Trophoblast cell (in vitro differentiated cells and primary cell): ENCODE measurements around the gene JARID2.

ENCODE experiments used
- DNase-seq, 2 donors: peaks; one replicate each; pipeline ENCODE4 v3.0.0-alpha.2; 2016
- H2AFZ ChIP-seq: 2 replicates; pipeline ENCODE4 v1.6.1; 2013; ENCODE audit warnings: low read length, moderate library complexity, mild to moderate bottlenecking; ENCODE audit not compliant: insufficient read depth, poor library complexity
- H2AK5ac ChIP-seq: 2 replicates; pipeline ENCODE4 v1.6.1; 2013; ENCODE audit warnings: mild to moderate bottlenecking, low read length
- H2BK120ac ChIP-seq: 2 replicates; pipeline ENCODE4 v1.6.1; 2013; ENCODE audit warnings: low read length, mild to moderate bottlenecking, moderate library complexity; ENCODE audit not compliant: insufficient read depth, poor library complexity
- H2BK12ac ChIP-seq: 2 replicates; pipeline ENCODE4 v1.6.1; 2013; ENCODE audit warnings: mild to moderate bottlenecking, low read length, moderate library complexity
- H2BK5ac ChIP-seq: 2 replicates; pipeline ENCODE4 v1.6.1; 2013; ENCODE audit warnings: low read length, low read depth, moderate library complexity, mild to moderate bottlenecking; ENCODE audit not compliant: poor library complexity
- H3K14ac ChIP-seq: 2 replicates; pipeline ENCODE4 v1.6.1; 2013; ENCODE audit warnings: mild to moderate bottlenecking, low read length
- H3K18ac ChIP-seq: 2 replicates; pipeline ENCODE4 v1.6.1; 2013; ENCODE audit warnings: mild to moderate bottlenecking, low read length
- H3K23ac ChIP-seq: 2 replicates; pipeline ENCODE4 v1.6.1; 2013; ENCODE audit warnings: low read length
- H3K27ac ChIP-seq: 2 replicates; pipeline ENCODE4 v1.5.1; 2013; ENCODE audit warnings: low read depth, mild to moderate bottlenecking, inconsistent platforms, low read length, moderate library complexity
- H3K27me3 ChIP-seq: 2 replicates; pipeline ENCODE4 v1.6.1; 2013; ENCODE audit warnings: inconsistent platforms, mild to moderate bottlenecking, low read length, moderate library complexity; ENCODE audit not compliant: insufficient read depth
- H3K36me3 ChIP-seq, 2 experiments: 1 replicate in 1 of 2; 2 replicates in 1 of 2; pipeline ENCODE4 v1.6.1; 2013; ENCODE audit warnings: low read length in 2 of 2, mild to moderate bottlenecking in 2 of 2, moderate library complexity in 1 of 2; ENCODE audit not compliant: insufficient read depth in 2 of 2, control insufficient read depth in 1 of 2
- H3K4ac ChIP-seq: 2 replicates; pipeline ENCODE4 v1.6.1; 2013; ENCODE audit warnings: low read depth, mild to moderate bottlenecking, low read length, moderate library complexity
- H3K4me1 ChIP-seq, 2 experiments: 1 replicate in 1 of 2; 2 replicates in 1 of 2; pipeline ENCODE4 v1.6.1; 2013; ENCODE audit warnings: low read length in 2 of 2, mild to moderate bottlenecking in 2 of 2, moderate library complexity in 1 of 2; ENCODE audit not compliant: insufficient read depth in 2 of 2, control insufficient read depth in 1 of 2
- H3K4me2 ChIP-seq: 2 replicates; pipeline ENCODE4 v1.6.1; 2013; ENCODE audit warnings: inconsistent platforms, mild to moderate bottlenecking, low read length, moderate library complexity
- H3K4me3 ChIP-seq: 2 replicates; pipeline ENCODE4 v1.5.1; 2013; ENCODE audit warnings: mild to moderate bottlenecking, low read depth, low read length, inconsistent platforms
- H3K79me1 ChIP-seq: one replicate; pipeline ENCODE4 v1.6.1; 2013; ENCODE audit warnings: low read length
- H3K79me2 ChIP-seq: 2 replicates; pipeline ENCODE4 v1.6.1; 2013; ENCODE audit warnings: low read length, mild to moderate bottlenecking; ENCODE audit not compliant: control insufficient read depth, insufficient read depth, poor library complexity
- H3K9ac ChIP-seq: 2 replicates; pipeline ENCODE4 v1.6.1; 2013; ENCODE audit warnings: mild to moderate bottlenecking, low read length
- H3K9me3 ChIP-seq: 2 replicates; pipeline ENCODE4 v1.6.1; 2013; ENCODE audit warnings: low read depth, mild to moderate bottlenecking, control low read depth, inconsistent platforms, low read length; ENCODE audit not compliant: insufficient read depth
- H4K12ac ChIP-seq: 2 replicates; pipeline ENCODE4 v1.6.1; 2013; ENCODE audit warnings: low read depth, mild to moderate bottlenecking, low read length, moderate library complexity
- H4K8ac ChIP-seq: 2 replicates; pipeline ENCODE4 v1.6.1; 2013; ENCODE audit warnings: low read depth, mild to moderate bottlenecking, low read length, moderate library complexity
- H4K91ac ChIP-seq: one replicate; pipeline ENCODE4 v1.6.1; 2013; ENCODE audit warnings: low read depth, mild to moderate bottlenecking, low read length, moderate library complexity
- WGBS: extraction: QIAGEN DNeasy Blood & Tissue Kit; methylation state at CpG from one replicate; pipeline ENCODE4 v1.1.7; 2013; ENCODE audit warnings: missing lambda C conversion rate; ENCODE audit not compliant: insufficient read length, insufficient coverage; ENCODE audit errors: extremely low coverage; 5-methylcytosine and 5-hydroxymethylcytosine counted together

Gene JARID2

DNA sequence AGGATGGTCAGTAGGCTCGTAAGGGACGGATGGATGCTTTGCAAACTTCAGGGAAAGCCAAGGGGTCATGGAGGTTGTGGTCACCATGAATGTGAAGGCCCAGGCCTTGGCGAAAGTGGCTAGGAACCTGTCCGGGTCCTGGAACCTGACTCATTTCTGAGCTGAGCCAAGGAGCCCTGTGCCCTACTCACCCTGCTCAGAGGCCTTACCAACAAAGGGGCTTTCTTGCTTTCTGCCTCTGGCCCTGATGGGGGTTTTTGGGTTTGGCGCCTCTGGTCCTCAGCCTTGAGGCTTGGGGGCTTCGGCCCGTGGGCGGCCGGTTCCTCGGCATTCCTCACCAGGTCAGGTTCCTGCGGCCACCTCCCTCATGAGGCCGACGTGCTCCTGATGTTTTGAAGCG, 261.9 kb downstream of the JARID2 start:
- Histone ChIP-seq H3K9me3 (peaks cover 2% of the 10 kb centered on the region), H3K9ac (no peak overlapping the region), H3K4me1 (peaks cover 0 to 3% of the 10 kb centered on the region in 2 experiments), H4K12ac (no peak overlapping the region), H4K8ac (no peak overlapping the region), H3K79me2 (no peaks in the 10 kb centered on the region), H2AFZ (no peak overlapping the region), H2BK12ac (no peak overlapping the region), H3K4me2 (no peak overlapping the region), H3K14ac (no peak overlapping the region), H3K23ac (no peak overlapping the region), H2AK5ac (no peak overlapping the region), H4K91ac (no peak overlapping the region), H3K27me3 (no peaks in the 10 kb centered on the region), H3K4me3 (no peak overlapping the region), H3K79me1 (no peaks in the 10 kb centered on the region), H2BK5ac (no peak overlapping the region), H3K36me3 (peaks cover 46 to 52% of the 10 kb centered on the region in 2 experiments), H3K18ac (no peak overlapping the region), H3K4ac (no peak overlapping the region), H3K27ac (no peak overlapping the region), H2BK120ac (no peak overlapping the region)
- no CpG with 5 or more reads among the region's 14 CpGs for WGBS
- peak; percentile 53 to 63 for DNase-seq

DNA sequence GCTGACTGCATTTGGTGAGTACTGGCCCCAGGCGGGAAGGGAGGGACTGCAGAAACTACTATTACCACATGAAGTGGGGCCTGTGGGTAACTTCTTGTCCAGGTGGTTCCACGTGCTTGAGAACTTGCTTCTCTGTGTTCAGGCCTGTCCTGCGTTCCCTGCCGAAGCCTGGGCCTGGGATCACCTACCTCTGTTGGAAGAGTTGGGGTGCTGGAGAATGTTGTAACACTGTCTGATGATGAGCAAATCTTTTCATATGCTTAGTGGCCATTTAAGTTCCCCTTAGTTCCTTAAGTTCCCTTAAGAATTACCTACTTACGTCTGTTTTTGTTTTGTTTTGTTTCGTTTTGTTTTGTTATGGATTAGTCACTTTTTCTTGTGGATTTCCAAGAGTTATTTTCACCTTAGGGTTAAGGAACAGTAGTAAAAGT, 262.6 kb downstream of the JARID2 start:
- H4K12ac ChIP-seq: no peak overlapping the region
- H3K4me1 ChIP-seq: peaks cover 0 to 3% of the 10 kb centered on the region in 2 experiments
- no peak overlapping the region for H2AFZ ChIP-seq
- H3K27ac ChIP-seq: no peak overlapping the region
- no peak overlapping the region for H3K18ac ChIP-seq
- H3K27me3 ChIP-seq: no peaks in the 10 kb centered on the region
- no peak overlapping the region for H3K14ac ChIP-seq
- no peak overlapping the region for H2BK12ac ChIP-seq
- no peak overlapping the region for H3K4ac ChIP-seq
- no peak overlapping the region for H2BK5ac ChIP-seq
- no peak overlapping the region for H4K8ac ChIP-seq
- peaks cover 2% of the 10 kb centered on the region for H3K9me3 ChIP-seq
- H3K79me1 ChIP-seq: no peaks in the 10 kb centered on the region
- H3K79me2 ChIP-seq: no peaks in the 10 kb centered on the region
- H3K23ac ChIP-seq: no peak overlapping the region
- H3K4me3 ChIP-seq: no peak overlapping the region
- no peak overlapping the region for H2BK120ac ChIP-seq
- peak in 1 of 2 donors; percentile 28 for DNase-seq
- peaks cover 53 to 57% of the 10 kb centered on the region in 2 experiments for H3K36me3 ChIP-seq
- H2AK5ac ChIP-seq: no peak overlapping the region
- H3K9ac ChIP-seq: no peak overlapping the region
- no peak overlapping the region for H3K4me2 ChIP-seq
- no CpG with 5 or more reads among the region's 6 CpGs for WGBS
- no peak overlapping the region for H4K91ac ChIP-seq

DNA sequence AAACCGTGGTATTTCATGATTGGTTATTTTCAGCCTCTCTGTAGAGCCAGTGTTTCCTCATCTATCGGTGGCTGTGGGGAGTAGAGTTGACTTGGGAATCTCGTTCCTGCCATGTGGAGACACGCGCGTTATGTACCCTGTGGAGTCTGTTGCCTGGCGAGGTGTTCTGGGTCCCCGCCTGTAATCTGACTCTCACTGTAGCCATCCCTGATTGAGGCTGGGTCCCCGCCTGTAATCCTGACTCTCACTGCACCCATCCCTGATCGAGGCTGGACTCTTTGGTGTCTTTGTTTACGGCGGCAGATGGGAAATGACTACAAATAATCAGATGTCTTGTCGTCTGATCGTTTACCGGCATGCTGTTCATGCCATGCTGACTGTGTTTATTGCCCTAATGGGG, 263.1 kb downstream of the JARID2 start:
- Histone ChIP-seq H2BK5ac (no peak overlapping the region), H4K8ac (no peak overlapping the region), H3K79me1 (no peaks in the 10 kb centered on the region), H3K27ac (no peak overlapping the region), H2AFZ (no peak overlapping the region), H3K4me3 (no peak overlapping the region), H3K4me1 (peaks cover 0 to 3% of the 10 kb centered on the region in 2 experiments), H3K18ac (no peak overlapping the region), H2AK5ac (no peak overlapping the region), H3K4ac (no peak overlapping the region), H4K91ac (no peak overlapping the region), H2BK12ac (no peak overlapping the region), H3K23ac (no peak overlapping the region), H3K9ac (no peak overlapping the region), H3K4me2 (no peak overlapping the region), H3K14ac (no peak overlapping the region), H4K12ac (no peak overlapping the region), H3K36me3 (peaks cover 57 to 61% of the 10 kb centered on the region in 2 experiments), H3K79me2 (no peaks in the 10 kb centered on the region), H2BK120ac (no peak overlapping the region), H3K9me3 (peaks cover 2% of the 10 kb centered on the region), H3K27me3 (no peaks in the 10 kb centered on the region)
- no CpG with 5 or more reads among the region's 15 CpGs for WGBS
- DNase-seq: no peak

DNA sequence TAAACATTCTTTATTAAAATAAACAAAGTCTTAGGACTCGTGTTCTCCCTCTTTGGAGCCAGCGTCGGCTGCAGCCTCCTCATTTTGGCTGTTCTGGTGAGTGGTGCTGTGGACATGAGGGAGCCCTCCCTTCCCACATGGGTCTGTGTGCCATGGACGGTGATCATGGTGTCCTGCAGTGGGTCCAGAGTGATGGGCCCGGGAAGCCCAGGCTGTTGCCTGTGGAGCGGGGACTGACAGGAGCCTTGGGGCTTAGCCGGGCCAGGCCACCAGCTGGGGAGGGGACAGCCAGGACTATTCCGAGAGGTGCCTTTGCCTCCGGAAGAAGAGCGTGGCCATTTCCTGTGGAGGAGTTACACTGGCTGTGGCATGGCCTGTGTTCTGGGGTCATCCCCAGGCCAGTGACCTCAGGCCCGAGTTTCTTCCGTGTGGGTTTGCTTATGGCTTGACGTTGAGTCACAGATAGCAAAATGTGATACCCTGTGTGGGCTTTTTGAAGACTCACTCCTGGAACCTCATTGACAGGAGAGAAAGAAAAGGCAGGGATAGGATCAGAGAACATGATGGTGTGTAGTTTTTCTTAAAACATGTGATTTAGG, 263.6 kb downstream of the JARID2 start:
- H3K9ac ChIP-seq: no peak overlapping the region
- H3K9me3 ChIP-seq: peaks cover 2% of the 10 kb centered on the region
- WGBS: no CpG with 5 or more reads among the region's 13 CpGs
- no peak overlapping the region for H2AK5ac ChIP-seq
- H3K18ac ChIP-seq: no peak overlapping the region
- no peaks in the 10 kb centered on the region for H3K79me2 ChIP-seq
- H2AFZ ChIP-seq: no peak overlapping the region
- H2BK120ac ChIP-seq: no peak overlapping the region
- H2BK5ac ChIP-seq: no peak overlapping the region
- no peak overlapping the region for H3K23ac ChIP-seq
- no peak overlapping the region for H4K91ac ChIP-seq
- H3K4me2 ChIP-seq: no peak overlapping the region
- H2BK12ac ChIP-seq: no peak overlapping the region
- H3K4ac ChIP-seq: no peak overlapping the region
- no peak overlapping the region for H3K4me3 ChIP-seq
- peaks cover 0 to 3% of the 10 kb centered on the region in 2 experiments for H3K4me1 ChIP-seq
- no peaks in the 10 kb centered on the region for H3K79me1 ChIP-seq
- no peak overlapping the region for H4K8ac ChIP-seq
- H3K27me3 ChIP-seq: no peaks in the 10 kb centered on the region
- no peak overlapping the region for H3K27ac ChIP-seq
- H3K36me3 ChIP-seq: peaks cover 60 to 66% of the 10 kb centered on the region in 2 experiments
- DNase-seq: peak; percentile 28 to 41
- no peak overlapping the region for H4K12ac ChIP-seq
- no peak overlapping the region for H3K14ac ChIP-seq
